ENCODE results near the gene CDK11A.
"Not testable (repeated sequence)": the region's sequence is repeated elsewhere in the genome, so short reads cannot be mapped to it uniquely, and the experiment has no call there.

The CDK11A gene

GRCh38 chr1:1724035-1724864 lies at the start of gene CDK11A:
Gene CDK11A, minus strand, starts transcription at chr1:1724357. Its CDS starts 1,539 bp downstream, at chr1:1722818.
- DNase-seq (ENCODE audit: low read depth) = peak; percentile 100
- in situ Hi-C loops (cut with HindIII; ENCODE audit: low sequenced_read_pairs) = not testable (repeated sequence)
- TF ChIP-seq CTCF (IDR thresholded peaks at IDR 0.05; ENCODE audit: low read depth, low read length, missing control alignments) = peak; percentile 33
- peak within 1 kb of the TSS; percentile 63 for H3K4me3 ChIP-seq (ENCODE audit: low read depth, low read length)

- TF ChIP-seq CTCF (IDR thresholded peaks at IDR 0.05; ENCODE audit: low read depth, low read length, missing control alignments) = no peak
Measured at GRCh38 chr1:1773874-1774273, 49.7 kb upstream of the CDK11A start.

GRCh38 chr1:1771096-1771495 lies 46.9 kb upstream of the CDK11A start:
- no peak overlapping the region for H3K4me3 ChIP-seq (ENCODE audit: low read depth, low read length)
- DNase-seq (ENCODE audit: low read depth) = no peak
- in situ Hi-C loops (cut with HindIII; ENCODE audit: low sequenced_read_pairs) = no loop called here
- no peak for TF ChIP-seq CTCF (IDR thresholded peaks at IDR 0.05; ENCODE audit: low read depth, low read length, missing control alignments)

More at GRCh38 chr1:1773874-1774273, 49.7 kb upstream of the CDK11A start:
- in situ Hi-C loops (cut with HindIII; ENCODE audit: low sequenced_read_pairs) = no loop called here
- no peak overlapping the region for H3K4me3 ChIP-seq (ENCODE audit: low read depth, low read length)
- DNase-seq (ENCODE audit: low read depth) = no peak

GRCh38 chr1:1770102-1770501 lies 45.9 kb upstream of the CDK11A start:
- no peak overlapping the region for H3K4me3 ChIP-seq (ENCODE audit: low read depth, low read length)
- DNase-seq (ENCODE audit: low read depth) = no peak
- in situ Hi-C loops (cut with HindIII; ENCODE audit: low sequenced_read_pairs) = no loop called here
- no peak for TF ChIP-seq CTCF (IDR thresholded peaks at IDR 0.05; ENCODE audit: low read depth, low read length, missing control alignments)

GRCh38 chr1:1768249-1768992 lies 44.3 kb upstream of the CDK11A start:
- in situ Hi-C loops (cut with HindIII; ENCODE audit: low sequenced_read_pairs) = no loop called here
- TF ChIP-seq CTCF (IDR thresholded peaks at IDR 0.05; ENCODE audit: low read depth, low read length, missing control alignments) = no peak
- no peak overlapping the region for H3K4me3 ChIP-seq (ENCODE audit: low read depth, low read length)
- DNase-seq (ENCODE audit: low read depth) = no peak

GRCh38 chr1:1764876-1765470 lies 40.8 kb upstream of the CDK11A start:
- H3K4me3 ChIP-seq (ENCODE audit: low read depth, low read length) = no peak overlapping the region
- no peak for TF ChIP-seq CTCF (IDR thresholded peaks at IDR 0.05; ENCODE audit: low read depth, low read length, missing control alignments)
- no peak for DNase-seq (ENCODE audit: low read depth)
- in situ Hi-C loops (cut with HindIII; ENCODE audit: low sequenced_read_pairs) = no loop called here
